ENCODE data around the gene LECT2.

LECT2 gene

GRCh38 chr5:135930029-135930948 is 24.5 kb downstream of the LECT2 start:
- no peak for DNase-seq

- no peak for DNase-seq
Measured at GRCh38 chr5:135921388-135921787, 33.4 kb downstream of the LECT2 start.

- DNase-seq: no peak
Measured at GRCh38 chr5:135920199-135920598, 34.6 kb downstream of the LECT2 start.

- DNase-seq: no peak
Measured at GRCh38 chr5:135916638-135917263, 38.0 kb downstream of the LECT2 start.

GRCh38 chr5:135915466-135916001 is 39.2 kb downstream of the LECT2 start:
- no peak for DNase-seq

GRCh38 chr5:135913713-135914626 is 40.8 kb downstream of the LECT2 start:
- DNase-seq: no peak

GRCh38 chr5:135905144-135905543 is 49.6 kb downstream of the LECT2 start:
- DNase-seq: no peak

- DNase-seq: no peak
Measured at GRCh38 chr5:135901633-135902032, 53.1 kb downstream of the LECT2 start.

GRCh38 chr5:135900276-135900675 is 54.5 kb downstream of the LECT2 start:
- no peak for DNase-seq

- DNase-seq: no peak
Measured at GRCh38 chr5:135898651-135899050, 56.1 kb downstream of the LECT2 start.

Measured in NCI-H1417 treated with DMSO at 0.1 percent for 48 hours (cell line).